Fibroblast of lung (primary cell): ENCODE results near the gene MRPL27. TPM values are rescaled to one million over a fixed set of nuclear protein-coding genes. Genes with fewer than 3 reads are reported as not detected.
A peak's percentile ranks its signal among the peaks of the same experiment; 100 is the strongest.

Experiments used
- DNase-seq, 2 donors: peaks; one replicate each; pipeline versions ENCODE4 v3.0.0 to v3.0.0-alpha.2; 2010; ENCODE audit warnings: low read depth in 2 of 2
- H2AFZ ChIP-seq: 2 replicates; pipeline ENCODE4 v1.5.1; 2012; ENCODE audit warnings: low read length, control low read depth, inconsistent platforms
- H3K27ac ChIP-seq: 2 replicates; pipeline ENCODE4 v1.5.1; 2011; ENCODE audit warnings: low read length, control low read depth; ENCODE audit not compliant: insufficient read depth
- H3K27me3 ChIP-seq: 2 replicates; pipeline ENCODE4 v1.5.1; 2011; ENCODE audit warnings: mild to moderate bottlenecking, low read length; ENCODE audit not compliant: control insufficient read depth, insufficient read depth
- H3K36me3 ChIP-seq: 2 replicates; pipeline ENCODE4 v1.5.1; 2011; ENCODE audit warnings: low read length; ENCODE audit not compliant: control insufficient read depth, insufficient read depth
- H3K4me1 ChIP-seq: 2 replicates; pipeline ENCODE4 v1.5.1; 2011; ENCODE audit warnings: low read length; ENCODE audit not compliant: control insufficient read depth, insufficient read depth; ENCODE audit errors: extremely low read depth
- H3K4me2 ChIP-seq: 2 replicates; pipeline ENCODE4 v1.5.1; 2011; ENCODE audit warnings: low read length, control low read depth; ENCODE audit not compliant: insufficient read depth; ENCODE audit errors: extremely low read depth
- H3K4me3 ChIP-seq, 4 experiments: fragments of 200-600 bp in 1 of 4; sonication (generic) in 1 of 4; replicated peaks in 1 of 4; 2 replicates each; pipeline ENCODE4 v1.5.1; 2011 to 2016; ENCODE audit warnings: low read length in 4 of 4, low read depth in 3 of 4, mild to moderate bottlenecking in 3 of 4, control low read depth in 2 of 4, inconsistent platforms in 1 of 4, mixed read lengths in 1 of 4; ENCODE audit not compliant: insufficient read depth in 1 of 4; ENCODE audit errors: control extremely low read depth in 1 of 4
- H3K79me2 ChIP-seq: 2 replicates; pipeline ENCODE4 v1.5.1; 2012; ENCODE audit warnings: mild to moderate bottlenecking, low read length, inconsistent platforms; ENCODE audit not compliant: control insufficient read depth, insufficient read depth
- H3K9ac ChIP-seq: 2 replicates; pipeline ENCODE4 v1.5.1; 2011; ENCODE audit warnings: mild to moderate bottlenecking, low read length, control low read depth; ENCODE audit not compliant: insufficient read depth
- H3K9me3 ChIP-seq: 2 replicates; pipeline ENCODE4 v1.5.1; 2012; ENCODE audit warnings: low read depth, low read length; ENCODE audit not compliant: control insufficient read depth, insufficient read depth
- H4K20me1 ChIP-seq: 2 replicates; pipeline ENCODE4 v1.5.1; 2011; ENCODE audit warnings: low read length; ENCODE audit not compliant: control insufficient read depth, insufficient read depth; ENCODE audit errors: extremely low read depth
- EZH2 ChIP-seq: IDR thresholded peaks from 2 replicates; pipeline ENCODE4 v1.5.1; 2012; ENCODE audit warnings: low read length, control low read depth, mild to moderate bottlenecking; ENCODE audit errors: missing control alignments
- polyA plus RNA-seq, 2 donors: library from polyadenylated mRNA; depleted of rRNA in 1 of 2; stranded (reverse) in 1 of 2; unstranded in 1 of 2; fragments of >200 nt; gene quantifications; 2 replicates each; pipeline ENCODE4 v1.2.1, GENCODE V29; 2011 to 2012; ENCODE audit warnings: missing spikeins in 1 of 2
- total RNA-seq: library from RNA; depleted of rRNA; stranded (reverse); fragments of >200 nt; gene quantifications from 2 replicates; pipeline ENCODE4 v1.2.1, GENCODE V29; 2014
- TF ChIP-seq, protein P1 (sequence below), 2 donors: IDR thresholded peaks in 1 of 2; conservative IDR thresholded peaks in 1 of 2; 1 replicate in 1 of 2; 2 replicates in 1 of 2; pipeline ENCODE4 v1.5.1; 2011 to 2012; ENCODE audit warnings: low read length in 2 of 2, control low read depth in 1 of 2, inconsistent platforms in 1 of 2, low read depth in 1 of 2, mild to moderate bottlenecking in 1 of 2

Gene MRPL27
- total and polyA plus RNA-seq, 2 donors (not counting 1 experiment from before 2014, with no cell fraction given), result 53.3 to 113 TPM

DNA sequence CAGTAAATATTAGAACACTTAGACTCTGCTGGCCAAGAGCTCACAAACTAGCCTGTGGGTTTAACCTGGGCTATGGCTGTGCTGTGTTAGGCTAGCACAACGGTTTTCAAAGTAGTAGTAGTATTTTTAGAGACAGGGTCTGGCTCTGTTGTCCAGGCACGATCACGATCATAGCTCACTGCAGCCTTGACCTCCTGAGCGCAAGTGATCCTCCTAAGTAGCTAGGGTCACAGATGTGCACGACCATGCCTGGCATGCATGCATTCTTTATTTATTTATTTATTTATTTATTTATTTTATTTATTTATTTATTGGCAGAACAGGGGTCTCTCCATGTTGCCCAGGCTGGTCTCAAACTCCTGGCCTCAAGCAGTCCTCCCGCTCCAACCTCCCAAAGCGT, 10.3 kb downstream of the MRPL27 start:
- peaks cover 4% of the 10 kb centered on the region for H3K36me3 ChIP-seq
- H2AFZ ChIP-seq, result no peak overlapping the region
- no peaks in the 10 kb centered on the region for H3K9me3 ChIP-seq
- no peaks in the 10 kb centered on the region for H3K79me2 ChIP-seq
- no peak overlapping the region for H3K27ac ChIP-seq
- no peak overlapping the region for H3K9ac ChIP-seq
- no peak for DNase-seq
- no peak overlapping the region for H3K4me2 ChIP-seq
- TF ChIP-seq EZH2, result no peak
- TF ChIP-seq, protein P1, sequence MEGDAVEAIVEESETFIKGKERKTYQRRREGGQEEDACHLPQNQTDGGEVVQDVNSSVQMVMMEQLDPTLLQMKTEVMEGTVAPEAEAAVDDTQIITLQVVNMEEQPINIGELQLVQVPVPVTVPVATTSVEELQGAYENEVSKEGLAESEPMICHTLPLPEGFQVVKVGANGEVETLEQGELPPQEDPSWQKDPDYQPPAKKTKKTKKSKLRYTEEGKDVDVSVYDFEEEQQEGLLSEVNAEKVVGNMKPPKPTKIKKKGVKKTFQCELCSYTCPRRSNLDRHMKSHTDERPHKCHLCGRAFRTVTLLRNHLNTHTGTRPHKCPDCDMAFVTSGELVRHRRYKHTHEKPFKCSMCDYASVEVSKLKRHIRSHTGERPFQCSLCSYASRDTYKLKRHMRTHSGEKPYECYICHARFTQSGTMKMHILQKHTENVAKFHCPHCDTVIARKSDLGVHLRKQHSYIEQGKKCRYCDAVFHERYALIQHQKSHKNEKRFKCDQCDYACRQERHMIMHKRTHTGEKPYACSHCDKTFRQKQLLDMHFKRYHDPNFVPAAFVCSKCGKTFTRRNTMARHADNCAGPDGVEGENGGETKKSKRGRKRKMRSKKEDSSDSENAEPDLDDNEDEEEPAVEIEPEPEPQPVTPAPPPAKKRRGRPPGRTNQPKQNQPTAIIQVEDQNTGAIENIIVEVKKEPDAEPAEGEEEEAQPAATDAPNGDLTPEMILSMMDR (conservative IDR thresholded peaks at IDR 0.05 in 1 of 2, IDR thresholded peaks at IDR 0.05 in 1 of 2; ENCODE audit: low read depth in 1 of 2, low read length in 2 of 2), result no peak
- H3K4me3 ChIP-seq, result no peak overlapping the region
- no peaks in the 10 kb centered on the region for H3K27me3 ChIP-seq
- H4K20me1 ChIP-seq, result peaks cover 2% of the 10 kb centered on the region
- H3K4me1 ChIP-seq, result no peaks in the 10 kb centered on the region

DNA sequence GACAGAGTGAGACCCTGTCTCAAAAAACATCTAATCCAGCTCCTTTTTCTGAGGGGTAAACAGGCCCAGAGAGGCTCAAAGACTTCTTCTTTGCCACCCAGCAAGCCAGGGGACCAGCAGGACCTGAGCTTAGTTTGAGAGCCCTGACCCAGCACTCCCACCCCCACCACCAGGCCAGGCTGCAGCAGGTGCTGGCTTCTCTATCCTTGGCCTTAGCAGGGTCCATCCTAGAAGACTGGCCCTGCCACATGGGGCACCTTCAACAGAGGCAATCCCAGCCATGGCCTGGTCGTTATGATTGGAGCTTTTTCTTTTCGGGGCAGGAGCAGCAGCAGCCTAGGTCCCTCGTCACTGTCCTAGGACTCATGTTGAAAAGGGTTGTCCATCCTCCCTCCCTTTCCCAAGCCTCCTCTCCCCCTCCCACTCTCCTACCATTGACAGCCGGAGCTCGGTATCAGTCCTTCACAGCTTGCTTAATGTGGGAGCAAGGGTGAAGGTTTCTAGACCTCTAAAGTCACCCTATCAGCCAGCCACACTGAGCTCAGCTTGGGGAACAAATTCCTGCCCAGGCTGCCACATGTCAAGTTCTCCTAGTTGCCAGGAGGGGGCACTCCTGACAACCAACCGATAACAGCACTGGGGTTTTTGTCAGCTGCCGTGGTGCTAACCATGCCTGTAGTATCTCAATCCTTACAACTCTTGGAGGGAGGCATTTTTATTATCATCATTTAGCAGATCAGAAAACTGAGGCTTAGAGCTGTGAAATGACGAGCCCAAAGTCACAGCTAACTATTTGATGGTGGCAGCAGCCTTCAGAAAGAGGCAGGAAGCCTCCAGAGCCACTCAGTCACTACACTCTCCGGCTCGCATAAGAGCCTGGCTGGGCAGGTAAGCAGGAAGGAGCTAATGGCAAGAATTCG, 11.2 kb downstream of the MRPL27 start:
- Histone ChIP-seq H2AFZ (no peak overlapping the region), H3K27ac (no peak overlapping the region), H4K20me1 (peaks cover 2% of the 10 kb centered on the region), H3K9me3 (no peaks in the 10 kb centered on the region), H3K36me3 (peaks cover 7% of the 10 kb centered on the region), H3K4me1 (no peaks in the 10 kb centered on the region), H3K79me2 (no peaks in the 10 kb centered on the region), H3K4me2 (no peak overlapping the region), H3K27me3 (no peaks in the 10 kb centered on the region), H3K4me3 (no peak overlapping the region), H3K9ac (no peak overlapping the region)
- peak; percentile 62 to 76 for DNase-seq
- TF ChIP-seq, protein P1 (conservative IDR thresholded peaks at IDR 0.05 in 1 of 2, IDR thresholded peaks at IDR 0.05 in 1 of 2; ENCODE audit: low read depth in 1 of 2, low read length in 2 of 2), result peak; percentile 72 to 84
- TF ChIP-seq EZH2, result no peak

DNA sequence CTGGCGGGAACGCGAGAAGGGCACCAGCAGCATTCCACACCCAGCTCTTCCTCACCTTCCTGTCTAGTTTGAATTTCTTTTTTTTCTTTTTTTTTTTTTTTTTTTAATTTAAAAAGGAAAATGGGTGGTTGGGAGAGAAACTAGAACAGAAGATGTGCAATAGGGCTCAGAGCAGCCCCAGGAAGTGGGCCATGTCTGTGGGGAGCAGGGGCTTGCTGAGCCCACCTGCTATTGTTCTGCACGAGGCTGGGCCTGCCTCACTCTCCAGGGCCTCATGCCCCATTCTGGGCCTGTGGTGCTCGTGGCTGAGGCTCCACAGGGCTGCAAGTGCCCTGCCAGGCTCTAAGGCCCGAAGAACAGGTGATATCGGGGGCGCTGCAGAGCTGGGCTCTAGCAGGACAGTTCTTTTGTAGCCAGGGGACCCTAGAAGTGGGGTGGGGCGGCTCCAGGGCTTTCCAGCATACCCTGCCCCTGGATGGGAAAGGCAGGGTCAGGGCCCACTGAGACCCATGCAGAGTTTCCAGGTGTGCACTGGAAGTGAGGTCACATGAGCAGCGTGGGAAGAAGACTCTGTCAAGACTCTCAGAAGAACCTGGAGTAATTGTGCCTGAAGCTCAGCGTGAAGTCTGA, 12.4 kb downstream of the MRPL27 start:
- no peaks in the 10 kb centered on the region for H3K79me2 ChIP-seq
- no peak overlapping the region for H3K9ac ChIP-seq
- no peak overlapping the region for H3K27ac ChIP-seq
- TF ChIP-seq, protein P1 (conservative IDR thresholded peaks at IDR 0.05 in 1 of 2, IDR thresholded peaks at IDR 0.05 in 1 of 2; ENCODE audit: low read depth in 1 of 2, low read length in 2 of 2), result no peak
- no peak for TF ChIP-seq EZH2
- H4K20me1 ChIP-seq, result peaks cover 2% of the 10 kb centered on the region
- H3K27me3 ChIP-seq, result no peaks in the 10 kb centered on the region
- no peak for DNase-seq
- H2AFZ ChIP-seq, result no peak overlapping the region
- peaks cover 13% of the 10 kb centered on the region for H3K36me3 ChIP-seq
- H3K4me1 ChIP-seq, result no peaks in the 10 kb centered on the region
- H3K4me3 ChIP-seq, result no peak overlapping the region
- no peak overlapping the region for H3K4me2 ChIP-seq
- H3K9me3 ChIP-seq, result no peaks in the 10 kb centered on the region
